Osteoblast (primary cell): ENCODE data around the gene CEP43. TPM values are rescaled to one million over a fixed set of nuclear protein-coding genes. Genes with fewer than 3 reads are reported as not detected.

Experiments used
- DNase-seq: peaks from one replicate; pipeline ENCODE4 v3.0.0; 2011; ENCODE audit warnings: low spot score, mixed read lengths; ENCODE audit not compliant: insufficient read length; ENCODE audit errors: missing footprints
- H2AFZ ChIP-seq: 2 replicates; pipeline ENCODE4 v1.6.0; 2011; ENCODE audit warnings: mild to moderate bottlenecking, low read length
- H3K27ac ChIP-seq: 2 replicates; pipeline ENCODE4 v1.5.1; 2011; ENCODE audit warnings: mild to moderate bottlenecking, low read depth, low read length, moderate library complexity
- H3K27me3 ChIP-seq: 2 replicates; pipeline ENCODE4 v1.6.0; 2012; ENCODE audit warnings: mild to moderate bottlenecking, control low read depth, inconsistent platforms, low read length, moderate library complexity; ENCODE audit not compliant: insufficient read depth
- H3K36me3 ChIP-seq: 2 replicates; pipeline ENCODE4 v1.5.1; 2011; ENCODE audit warnings: mild to moderate bottlenecking, low read length, control low read depth, moderate library complexity; ENCODE audit not compliant: insufficient read depth
- H3K4me1 ChIP-seq: 2 replicates; pipeline ENCODE4 v1.5.1; 2011; ENCODE audit warnings: mild to moderate bottlenecking, low read length, control low read depth, moderate library complexity; ENCODE audit not compliant: insufficient read depth
- H3K4me2 ChIP-seq: 2 replicates; pipeline ENCODE4 v1.6.0; 2011; ENCODE audit warnings: mild to moderate bottlenecking, low read length; ENCODE audit not compliant: insufficient read depth
- H3K4me3 ChIP-seq: fragments of 200-600 bp; sonication (generic); 3 replicates; pipeline ENCODE4 v1.5.1; 2012; ENCODE audit warnings: mild to moderate bottlenecking, low read length, inconsistent platforms; ENCODE audit not compliant: insufficient read depth
- H3K79me2 ChIP-seq: 2 replicates; pipeline ENCODE4 v1.6.0; 2012; ENCODE audit warnings: mild to moderate bottlenecking, low read length, control low read depth, inconsistent platforms; ENCODE audit not compliant: insufficient read depth
- H3K9me3 ChIP-seq: 2 replicates; pipeline ENCODE4 v1.5.1; 2011; ENCODE audit warnings: low read depth, low read length, control low read depth
- H4K20me1 ChIP-seq: 2 replicates; pipeline ENCODE4 v1.6.0; 2012; ENCODE audit warnings: mild to moderate bottlenecking, low read length, control low read depth; ENCODE audit not compliant: insufficient read depth
- CTCF ChIP-seq: IDR thresholded peaks from 2 replicates; pipeline ENCODE4 v1.5.1; 2011; ENCODE audit warnings: mild to moderate bottlenecking, low read depth, low read length, moderate library complexity; ENCODE audit errors: extremely low read depth
- total RNA-seq: library from RNA; depleted of rRNA; stranded (reverse); fragments of >200 nt; gene quantifications from 2 replicates; pipeline ENCODE4 v1.2.3, GENCODE V29; 2012

Gene CEP43
- total RNA-seq, 1 donor = 19.5 TPM

- H3K4me2 ChIP-seq = no peak overlapping the region
- H3K79me2 ChIP-seq = no peaks in the 10 kb centered on the region
- no peaks in the 10 kb centered on the region for H3K27me3 ChIP-seq
- TF ChIP-seq CTCF = no peak
- no peaks in the 10 kb centered on the region for H4K20me1 ChIP-seq
- H2AFZ ChIP-seq = no peak overlapping the region
- H3K27ac ChIP-seq = no peak overlapping the region
- no peak for DNase-seq
- H3K9me3 ChIP-seq = no peaks in the 10 kb centered on the region
- H3K4me1 ChIP-seq = peaks cover 3% of the 10 kb centered on the region
- H3K4me3 ChIP-seq = no peak overlapping the region
- H3K36me3 ChIP-seq = peaks cover 56% of the 10 kb centered on the region
Measured at GRCh38 chr6:167027772-167028171, 28.6 kb downstream of the CEP43 start.

- Histone ChIP-seq H3K27ac (no peak overlapping the region), H3K4me1 (peaks cover 3% of the 10 kb centered on the region), H3K36me3 (peaks cover 66% of the 10 kb centered on the region), H3K4me3 (no peak overlapping the region), H3K79me2 (no peaks in the 10 kb centered on the region), H3K27me3 (no peaks in the 10 kb centered on the region), H2AFZ (no peak overlapping the region), H3K9me3 (no peaks in the 10 kb centered on the region), H4K20me1 (no peaks in the 10 kb centered on the region), H3K4me2 (no peak overlapping the region)
- TF ChIP-seq CTCF = no peak
- DNase-seq = no peak
Measured at GRCh38 chr6:167030222-167031072, 31.2 kb downstream of the CEP43 start.

GRCh38 chr6:167031082-167031709, 32.0 kb downstream of the CEP43 start:
- Histone ChIP-seq H3K27me3 (no peaks in the 10 kb centered on the region), H3K79me2 (no peaks in the 10 kb centered on the region), H3K27ac (peak overlapping the region; percentile 52), H3K4me2 (no peak overlapping the region), H2AFZ (no peak overlapping the region), H3K4me1 (peaks cover 3% of the 10 kb centered on the region), H3K4me3 (no peak overlapping the region), H3K9me3 (no peaks in the 10 kb centered on the region), H3K36me3 (peaks cover 69% of the 10 kb centered on the region), H4K20me1 (no peaks in the 10 kb centered on the region)
- TF ChIP-seq CTCF = no peak
- peak; percentile 81 for DNase-seq

GRCh38 chr6:167034056-167034455, 34.9 kb downstream of the CEP43 start:
- Histone ChIP-seq H3K79me2 (no peaks in the 10 kb centered on the region), H4K20me1 (no peaks in the 10 kb centered on the region), H3K9me3 (no peaks in the 10 kb centered on the region), H3K4me3 (no peak overlapping the region), H3K27ac (no peak overlapping the region), H3K27me3 (no peaks in the 10 kb centered on the region), H3K36me3 (peaks cover 49% of the 10 kb centered on the region), H3K4me1 (peaks cover 3% of the 10 kb centered on the region), H2AFZ (no peak overlapping the region), H3K4me2 (no peak overlapping the region)
- DNase-seq = no peak
- TF ChIP-seq CTCF = no peak
